ENCODE results near the gene ENTREP3.

The ENTREP3 gene

GRCh38 chr1:155254228-155254713, 1.0 kb downstream of the ENTREP3 start:
- DNase-seq (ENCODE audit: low spot score): no peak
- peak overlapping the region; percentile 92 for H3K27ac ChIP-seq
- POLR2A ChIA-PET (ENCODE audit: low non-redundant PET): no interaction called here
- CTCF ChIA-PET: interaction anchor here (0.5 to 0.8 kb wide), 3 partner anchors 69 to 575 kb away, joined by 3 to 4 read pairs (median 3); no protein-coding TSS in a partner anchor
- TF ChIP-seq CTCF (conservative IDR thresholded peaks at IDR 0.05; ENCODE audit: low read depth): no peak

GRCh38 chr1:155253797-155254196, 1.5 kb downstream of the ENTREP3 start:
- no peak for TF ChIP-seq CTCF (conservative IDR thresholded peaks at IDR 0.05; ENCODE audit: low read depth)
- DNase-seq (ENCODE audit: low spot score): no peak
- peak overlapping the region; percentile 92 for H3K27ac ChIP-seq
- ChIA-PET POLR2A (ENCODE audit: low non-redundant PET) (interaction anchor here (0.6 kb wide), 1 partner anchor 46 kb away, joined by 4 read pairs; no protein-coding TSS in a partner anchor), CTCF (interaction anchor here (0.5 to 0.7 kb wide), 2 partner anchors 113 to 576 kb away, joined by 3 read pairs; no protein-coding TSS in a partner anchor)

GRCh38 chr1:155253208-155253607, 2.1 kb downstream of the ENTREP3 start:
- POLR2A ChIA-PET (ENCODE audit: low non-redundant PET): interaction anchor here (0.6 kb wide), 1 partner anchor 45 kb away, joined by 4 read pairs; no protein-coding TSS in a partner anchor
- no peak for DNase-seq (ENCODE audit: low spot score)
- H3K27ac ChIP-seq: peak overlapping the region; percentile 92
- CTCF ChIA-PET: no interaction called here
- no peak for TF ChIP-seq CTCF (conservative IDR thresholded peaks at IDR 0.05; ENCODE audit: low read depth)

GRCh38 chr1:155251566-155251965, 3.7 kb downstream of the ENTREP3 start:
- peak overlapping the region; percentile 63 for H3K27ac ChIP-seq
- ChIA-PET CTCF (interaction anchor here (0.6 to 3.7 kb wide), 18 partner anchors 10 to 341 kb away, joined by 3 to 34 read pairs (median 5); partner anchors contain the start of genes CLK2, FDPS, RUSC1 and SCAMP3), POLR2A (ENCODE audit: low non-redundant PET) (interaction anchor here (0.6 kb wide), 1 partner anchor 8 kb away, joined by 6 read pairs; no protein-coding TSS in a partner anchor)
- DNase-seq (ENCODE audit: low spot score): no peak
- no peak for TF ChIP-seq CTCF (conservative IDR thresholded peaks at IDR 0.05; ENCODE audit: low read depth)

- peak; percentile 98 for TF ChIP-seq CTCF (conservative IDR thresholded peaks at IDR 0.05; ENCODE audit: low read depth)
- DNase-seq (ENCODE audit: low spot score): peak; percentile 94
- POLR2A ChIA-PET (ENCODE audit: low non-redundant PET): interaction anchor here (0.5 kb wide), 1 partner anchor 896 kb away, joined by 3 read pairs; no protein-coding TSS in a partner anchor
- CTCF ChIA-PET: interaction anchor here (0.5 to 3.7 kb wide), 32 partner anchors 8 to 479 kb away, joined by 3 to 34 read pairs (median 4); partner anchors contain the start of genes CLK2, FDPS, HCN3 and RUSC1
- H3K27ac ChIP-seq: peak overlapping the region; percentile 63
Measured at GRCh38 chr1:155250633-155251449, 4.4 kb downstream of the ENTREP3 start.

- no peak for TF ChIP-seq CTCF (conservative IDR thresholded peaks at IDR 0.05; ENCODE audit: low read depth)
- peak overlapping the region; percentile 63 for H3K27ac ChIP-seq
- DNase-seq (ENCODE audit: low spot score): no peak
- ChIA-PET POLR2A (ENCODE audit: low non-redundant PET) (no interaction called here), CTCF (interaction anchor here (0.5 to 3.7 kb wide), 21 partner anchors 9 to 479 kb away, joined by 3 to 34 read pairs (median 4); partner anchors contain the start of genes CLK2, FDPS, RUSC1 and SCAMP3)
Measured at GRCh38 chr1:155250246-155250632, 5.0 kb downstream of the ENTREP3 start.

Measured in RWPE1 (cell line).